GM18861 (cell line): ENCODE results near the gene KLF7.

Experiments used
- ATAC-seq: cut with Tn5 transposase; IDR thresholded peaks from one replicate; pipeline ENCODE4 v1.9.1; 2021; ENCODE audit not compliant: unreplicated experiment

KLF7 gene

GRCh38 chr2:207071820-207072219 is 93.9 kb downstream of the KLF7 start:
- ATAC-seq, result no peak

- no peak for ATAC-seq
Observed at GRCh38 chr2:207067473-207067872, 98.3 kb downstream of the KLF7 start.

- ATAC-seq, result no peak
Observed at GRCh38 chr2:207066791-207067460, 98.8 kb downstream of the KLF7 start.

GRCh38 chr2:207066166-207066565 is 99.6 kb downstream of the KLF7 start:
- no peak for ATAC-seq

GRCh38 chr2:207064128-207064690 is 101.5 kb downstream of the KLF7 start:
- ATAC-seq, result no peak

GRCh38 chr2:207061181-207061580 is 104.6 kb downstream of the KLF7 start:
- no peak for ATAC-seq

GRCh38 chr2:207055257-207055656 is 110.5 kb downstream of the KLF7 start:
- ATAC-seq, result no peak

- ATAC-seq, result no peak
Observed at GRCh38 chr2:207054521-207054920, 111.2 kb downstream of the KLF7 start.

GRCh38 chr2:207051385-207051965 is 114.3 kb downstream of the KLF7 start:
- ATAC-seq, result no peak

GRCh38 chr2:207049122-207049521 is 116.6 kb downstream of the KLF7 start:
- ATAC-seq, result no peak

- no peak for ATAC-seq
Observed at GRCh38 chr2:207048416-207048815, 117.3 kb downstream of the KLF7 start.

GRCh38 chr2:207046724-207047123 is 119.0 kb downstream of the KLF7 start:
- ATAC-seq, result no peak

- no peak for ATAC-seq
Observed at GRCh38 chr2:207045531-207045930, 120.2 kb downstream of the KLF7 start.

GRCh38 chr2:207044379-207045362 is 121.1 kb downstream of the KLF7 start:
- ATAC-seq, result no peak

GRCh38 chr2:207042841-207043240 is 122.9 kb downstream of the KLF7 start:
- no peak for ATAC-seq

- no peak for ATAC-seq
Observed at GRCh38 chr2:207041786-207042554, 123.8 kb downstream of the KLF7 start.

GRCh38 chr2:207041279-207041678 is 124.5 kb downstream of the KLF7 start:
- no peak for ATAC-seq

- no peak for ATAC-seq
Observed at GRCh38 chr2:207040696-207041095, 125.1 kb downstream of the KLF7 start.

- no peak for ATAC-seq
Observed at GRCh38 chr2:207039225-207039624, 126.5 kb downstream of the KLF7 start.

- no peak for ATAC-seq
Observed at GRCh38 chr2:207038299-207038698, 127.4 kb downstream of the KLF7 start.

- no peak for ATAC-seq
Observed at GRCh38 chr2:207037896-207038295, 127.9 kb downstream of the KLF7 start.
